IMR-90 (cell line): ENCODE results near the gene PTPRK. TPM values are rescaled to one million over a fixed set of nuclear protein-coding genes. Genes with fewer than 3 reads are reported as not detected.

Experiments used
- ATAC-seq: fragments of 200-7000 bp; cut with Tn5 transposase; 2 replicates; pipeline ENCODE4 v1.9.1; 2020; ENCODE audit warnings: low read depth, mild to moderate bottlenecking, moderate library complexity
- BruUV-seq: library from RNA; stranded (reverse); fragments of 400-500 nt; replicated peaks from 2 replicates; lab custom pipeline; 2021; lab: Mats Ljungman, UMichigan
- CTCF ChIA-PET: fragments of 300-600 bp; formaldehyde crosslinking; extraction: SDS; loops from one replicate; lab custom pipeline; 2021; ENCODE audit warnings: antibody characterized with exemption; lab: Yijun Ruan, JAX
- POLR2A ChIA-PET: fragments of 300-600 bp; sonication (Branson Sonifier 250); formaldehyde crosslinking; loops from one replicate; lab custom pipeline; 2022; ENCODE audit warnings: antibody characterized with exemption; ENCODE audit not compliant: unreplicated experiment; lab: Charles Lee
- DNase-seq: peaks from one replicate; pipeline ENCODE4 v3.0.0; 2013
- H2AFZ ChIP-seq: replicated peaks from 2 replicates; pipeline ENCODE3; 2013; ENCODE audit warnings: low read length, mild to moderate bottlenecking; ENCODE audit not compliant: poor library complexity
- H2AK5ac ChIP-seq: 2 replicates; pipeline ENCODE4 v1.6.1; 2013; ENCODE audit warnings: low read depth, low read length, inconsistent platforms
- H2AK9ac ChIP-seq: replicated peaks from 2 replicates; pipeline ENCODE3; 2013; ENCODE audit warnings: mild to moderate bottlenecking, low read depth, low read length, moderate library complexity; ENCODE audit not compliant: poor library complexity
- H2BK120ac ChIP-seq: 2 replicates; pipeline ENCODE4 v1.6.1; 2013; ENCODE audit warnings: low read depth, low read length, inconsistent platforms
- H2BK15ac ChIP-seq: 3 replicates; pipeline ENCODE4 v1.6.1; 2013; ENCODE audit warnings: low read depth, low read length, inconsistent platforms
- H2BK20ac ChIP-seq: 2 replicates; pipeline ENCODE4 v1.6.1; 2013; ENCODE audit warnings: low read depth, mild to moderate bottlenecking, inconsistent platforms, low read length, moderate library complexity
- H2BK5ac ChIP-seq: 2 replicates; pipeline ENCODE4 v1.6.1; 2013; ENCODE audit warnings: mild to moderate bottlenecking, low read depth, low read length, inconsistent platforms; ENCODE audit not compliant: poor library complexity, severe bottlenecking
- H3K14ac ChIP-seq: replicated peaks from 2 replicates; pipeline ENCODE4 v1.6.1; 2013; ENCODE audit warnings: low read depth, low read length, inconsistent platforms
- H3K18ac ChIP-seq: 2 replicates; pipeline ENCODE4 v1.6.1; 2013; ENCODE audit warnings: low read depth, low read length, control low read depth
- H3K23ac ChIP-seq: 2 replicates; pipeline ENCODE4 v1.6.1; 2013; ENCODE audit warnings: low read depth, low read length, inconsistent platforms
- H3K27ac ChIP-seq: 2 replicates; pipeline ENCODE4 v1.5.1; 2013; ENCODE audit warnings: mild to moderate bottlenecking, control low read depth, low read length; ENCODE audit not compliant: insufficient read depth
- H3K27me3 ChIP-seq: 2 replicates; pipeline ENCODE4 v1.6.1; 2013; ENCODE audit warnings: low read length; ENCODE audit not compliant: control insufficient read depth, insufficient read depth
- H3K36me3 ChIP-seq: 2 replicates; pipeline ENCODE4 v1.6.1; 2013; ENCODE audit warnings: low read length, mixed read lengths; ENCODE audit not compliant: control insufficient read depth, insufficient read depth
- H3K4ac ChIP-seq: 2 replicates; pipeline ENCODE4 v1.6.1; 2013; ENCODE audit warnings: low read depth, low read length, inconsistent platforms
- H3K4me1 ChIP-seq: 2 replicates; pipeline ENCODE4 v1.6.1; 2013; ENCODE audit warnings: low read length, mixed read lengths; ENCODE audit not compliant: control insufficient read depth, insufficient read depth
- H3K4me2 ChIP-seq: 2 replicates; pipeline ENCODE4 v1.6.1; 2013; ENCODE audit warnings: low read depth, mild to moderate bottlenecking, control low read depth, low read length, moderate library complexity
- H3K4me3 ChIP-seq: 2 replicates; pipeline ENCODE4 v1.5.1; 2013; ENCODE audit warnings: low read depth, mild to moderate bottlenecking, control low read depth, low read length, moderate library complexity; ENCODE audit not compliant: insufficient read depth
- H3K56ac ChIP-seq: 2 replicates; pipeline ENCODE4 v1.6.1; 2013; ENCODE audit warnings: low read length, inconsistent platforms; ENCODE audit not compliant: insufficient read depth; ENCODE audit errors: extremely low read depth
- H3K79me1 ChIP-seq, 2 experiments: 2 replicates each; pipeline ENCODE4 v1.6.1; 2013; ENCODE audit warnings: low read length in 2 of 2, inconsistent platforms in 1 of 2, low read depth in 1 of 2
- H3K9ac ChIP-seq: 2 replicates; pipeline ENCODE4 v1.6.1; 2013; ENCODE audit warnings: low read depth, low read length, control low read depth
- H3K9me1 ChIP-seq: 2 replicates; pipeline ENCODE4 v1.6.1; 2013; ENCODE audit warnings: low read length, inconsistent platforms; ENCODE audit not compliant: insufficient read depth
- H3K9me3 ChIP-seq: 2 replicates; pipeline ENCODE4 v1.6.1; 2013; ENCODE audit warnings: low read length; ENCODE audit not compliant: control insufficient read depth, insufficient read depth
- H4K20me1 ChIP-seq: 2 replicates; pipeline ENCODE4 v1.6.1; 2013; ENCODE audit warnings: low read length, inconsistent platforms; ENCODE audit not compliant: insufficient read depth
- H4K5ac ChIP-seq: 2 replicates; pipeline ENCODE4 v1.6.1; 2013; ENCODE audit warnings: mild to moderate bottlenecking, low read depth, low read length, control low read depth
- H4K8ac ChIP-seq, 2 experiments: 2 replicates each; pipeline ENCODE4 v1.6.1; 2013; ENCODE audit warnings: low read depth in 2 of 2, low read length in 2 of 2, control low read depth in 1 of 2, inconsistent platforms in 1 of 2
- H4K91ac ChIP-seq: 2 replicates; pipeline ENCODE4 v1.6.1; 2013; ENCODE audit warnings: low read depth, low read length, inconsistent platforms; ENCODE audit not compliant: insufficient read depth
- CEBPB ChIP-seq: IDR thresholded peaks from 2 replicates; pipeline ENCODE4 v1.6.1; 2012; ENCODE audit warnings: low read depth, low read length, improper control_type of control experiment
- CHD1 ChIP-seq: IDR thresholded peaks from 2 replicates; pipeline ENCODE4 v1.6.1; 2012; ENCODE audit warnings: low read depth, low read length, improper control_type of control experiment
- SMC3 ChIP-seq: fragments of 150-350 bp; IDR thresholded peaks from 2 replicates; pipeline ENCODE4 v1.6.1; 2016; ENCODE audit warnings: low read depth, mild to moderate bottlenecking, antibody characterized with exemption, low read length, moderate library complexity
- dilution Hi-C: fragments of 300-500 bp; cut with HindIII; formaldehyde crosslinking; loops from one replicate; pipeline ENCODE4 v1.14.3; 2018; ENCODE audit warnings: low sequenced_read_pairs; ENCODE audit not compliant: unreplicated experiment
- in situ Hi-C: fragments of 300-500 bp; cut with MboI; formaldehyde crosslinking; loops from 3 replicates; pipeline ENCODE4 v1.14.3; 2019; ENCODE audit warnings: low sequenced_read_pairs, inconsistent platforms, mixed read lengths
- intact Hi-C: fragments of 100-400 bp; cut with micrococcal nuclease; formaldehyde crosslinking; loops from 2 replicates; pipeline ENCODE4 v1.10.0; 2022
- polyA plus RNA-seq, 3 experiments: library from polyadenylated mRNA; depleted of rRNA; stranded (reverse); fragments of >200 nt; gene quantifications; 2 replicates each; pipeline ENCODE4 v1.2.3, GENCODE V29; 2012; ENCODE audit warnings: low replicate concordance in 1 of 3
- total RNA-seq: library from RNA; depleted of rRNA; stranded (reverse); fragments of >200 nt; gene quantifications from 2 replicates; pipeline ENCODE4 v1.2.3, GENCODE V29; 2012
- TF ChIP-seq, protein P1 (sequence below): fragments of 150-350 bp; IDR thresholded peaks from 2 replicates; pipeline ENCODE4 v1.6.1; 2016; ENCODE audit warnings: low read depth, mild to moderate bottlenecking, low read length, moderate library complexity, borderline replicate concordance

Gene PTPRK
- total and polyA plus RNA-seq, 2 of the 4 experiments (the other 2 are of a cell fraction), result 18.0 to 80.8 TPM

DNA sequence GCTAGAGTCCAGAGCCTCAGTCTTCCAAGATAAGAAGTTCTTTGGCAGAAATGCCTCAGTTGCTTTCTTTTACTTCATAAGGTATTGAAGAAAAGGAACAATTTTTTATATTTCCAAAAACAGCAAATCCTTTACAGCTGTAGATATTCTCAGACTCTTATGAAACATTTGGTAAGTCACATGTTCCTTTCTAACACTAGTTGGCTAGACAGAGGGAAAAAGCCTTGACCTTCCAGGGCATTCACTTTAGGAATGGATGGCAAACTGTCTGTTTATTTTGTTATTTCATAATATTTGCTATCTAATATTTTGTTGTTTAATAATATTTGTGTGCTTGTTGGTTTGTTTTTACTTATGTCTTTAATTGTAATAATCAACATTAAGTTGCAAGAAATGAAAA, 140.8 kb downstream of the PTPRK start:
- no peak for ATAC-seq

More for the DNA sequence above, 140.8 kb downstream of the PTPRK start:
- Histone ChIP-seq H2BK15ac (no peak overlapping the region), H2AK5ac (no peak overlapping the region), H3K9me1 (no peaks in the 10 kb centered on the region), H4K20me1 (no peaks in the 10 kb centered on the region; the same call in 1 of the 2 replicates), H3K18ac (no peak overlapping the region), H3K9me3 (peaks cover 13% of the 10 kb centered on the region), H3K4ac (no peak overlapping the region), H3K27me3 (no peaks in the 10 kb centered on the region), H3K27ac (no peak overlapping the region), H3K4me2 (no peak overlapping the region), H3K4me1 (no peaks in the 10 kb centered on the region), H3K79me1 (peaks cover 8 to 35% of the 10 kb centered on the region in 2 experiments), H3K9ac (no peak overlapping the region), H3K56ac (no peak overlapping the region), H4K5ac (no peak overlapping the region), H3K4me3 (no peak overlapping the region), H3K36me3 (peaks cover 3% of the 10 kb centered on the region), H2AK9ac (no peak overlapping the region), H2BK20ac (no peak overlapping the region), H4K91ac (no peak overlapping the region), H3K14ac (no peak overlapping the region), H4K8ac (no peak overlapping the region), H2AFZ (no peak overlapping the region), H3K23ac (no peak overlapping the region), H2BK5ac (no peak overlapping the region), H2BK120ac (no peak overlapping the region)
- no peak for DNase-seq
- in situ Hi-C loops, result no loop called here
- TF ChIP-seq CHD1, result no peak
- no peak for TF ChIP-seq CEBPB
- TF ChIP-seq, protein P1, sequence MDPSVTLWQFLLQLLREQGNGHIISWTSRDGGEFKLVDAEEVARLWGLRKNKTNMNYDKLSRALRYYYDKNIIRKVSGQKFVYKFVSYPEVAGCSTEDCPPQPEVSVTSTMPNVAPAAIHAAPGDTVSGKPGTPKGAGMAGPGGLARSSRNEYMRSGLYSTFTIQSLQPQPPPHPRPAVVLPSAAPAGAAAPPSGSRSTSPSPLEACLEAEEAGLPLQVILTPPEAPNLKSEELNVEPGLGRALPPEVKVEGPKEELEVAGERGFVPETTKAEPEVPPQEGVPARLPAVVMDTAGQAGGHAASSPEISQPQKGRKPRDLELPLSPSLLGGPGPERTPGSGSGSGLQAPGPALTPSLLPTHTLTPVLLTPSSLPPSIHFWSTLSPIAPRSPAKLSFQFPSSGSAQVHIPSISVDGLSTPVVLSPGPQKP, result no peak
- TF ChIP-seq SMC3, result no peak
- intact Hi-C loops, result no loop called here
- no TSS peak for BruUV-seq
- POLR2A ChIA-PET, result no interaction called here
- CTCF ChIA-PET, result no interaction called here
- dilution Hi-C loops, result no loop called here
